PC-9 (cell line): ENCODE measurements around the gene MIER2. TPM values are rescaled to one million over a fixed set of nuclear protein-coding genes. Genes with fewer than 3 reads are reported as not detected.

Experiments used
- BruUV-seq: library from RNA; stranded (reverse); fragments of 400-500 nt; replicated peaks from 2 replicates; lab custom pipeline; 2021; lab: Mats Ljungman, UMichigan
- CTCF ChIA-PET: fragments of 300-600 bp; sonication (Branson Sonifier 250); formaldehyde crosslinking; loops from one replicate; lab custom pipeline; 2022; ENCODE audit warnings: antibody characterized with exemption; lab: Charles Lee
- POLR2A ChIA-PET: fragments of 300-600 bp; sonication (Branson Sonifier 250); formaldehyde crosslinking; loops from one replicate; lab custom pipeline; 2022; ENCODE audit warnings: antibody characterized with exemption; ENCODE audit not compliant: unreplicated experiment; lab: Charles Lee
- DNase-seq, 2 experiments: peaks; one replicate each; pipeline versions ENCODE4 v3.0.0 to v3.0.0-alpha.2; 2015 to 2022; ENCODE audit warnings: mixed read lengths in 1 of 2
- H2AFZ ChIP-seq: fragments of 200-600 bp; sonication (generic); 2 replicates; pipeline ENCODE4 v1.8.1; 2017; ENCODE audit warnings: antibody characterized with exemption
- H3F3A ChIP-seq: fragments of 200-600 bp; sonication (generic); 2 replicates; pipeline ENCODE4 v1.8.1; 2017; ENCODE audit warnings: antibody characterized with exemption, mild to moderate bottlenecking, low read depth; ENCODE audit not compliant: insufficient read depth
- H3K27ac ChIP-seq: fragments of 200-600 bp; sonication (generic); 2 replicates; pipeline ENCODE4 v1.6.1; 2016; ENCODE audit warnings: mixed run types
- H3K27me3 ChIP-seq: fragments of 200-600 bp; sonication (generic); 2 replicates; pipeline ENCODE4 v1.6.1; 2016; ENCODE audit warnings: low read depth, mixed run types; ENCODE audit not compliant: insufficient read depth
- H3K36me3 ChIP-seq: fragments of 200-600 bp; sonication (generic); 2 replicates; pipeline ENCODE4 v1.6.1; 2016; ENCODE audit warnings: low read depth, mixed run types
- H3K4me1 ChIP-seq: fragments of 200-600 bp; sonication (generic); replicated peaks from 2 replicates; pipeline ENCODE4 v1.6.1; 2016; ENCODE audit warnings: mixed run types; ENCODE audit not compliant: insufficient read depth
- H3K4me2 ChIP-seq: fragments of 200-600 bp; sonication (generic); 2 replicates; pipeline ENCODE4 v1.6.1; 2017; ENCODE audit warnings: mixed run types
- H3K4me3 ChIP-seq: fragments of 200-600 bp; sonication (generic); 2 replicates; pipeline ENCODE4 v1.6.1; 2016; ENCODE audit warnings: mixed run types
- H3K79me2 ChIP-seq: fragments of 200-600 bp; sonication (generic); 2 replicates; pipeline ENCODE4 v1.6.1; 2017; ENCODE audit warnings: low read depth, mixed run types
- H3K9me2 ChIP-seq: fragments of 200-600 bp; sonication (generic); 2 replicates; pipeline ENCODE4 v1.8.1; 2017; ENCODE audit warnings: mild to moderate bottlenecking; ENCODE audit not compliant: insufficient read depth
- H3K9me3 ChIP-seq: fragments of 200-600 bp; sonication (generic); 2 replicates; pipeline ENCODE4 v1.8.1; 2016; ENCODE audit warnings: low read depth; ENCODE audit not compliant: insufficient read depth
- H4K20me1 ChIP-seq: fragments of 200-600 bp; sonication (generic); 2 replicates; pipeline ENCODE4 v1.8.1; 2017; ENCODE audit not compliant: insufficient read depth
- CTCF ChIP-seq: fragments of 200-600 bp; sonication (generic); conservative IDR thresholded peaks from 2 replicates; pipeline ENCODE4 v1.6.1; 2017; ENCODE audit warnings: mixed run types, antibody characterized with exemption, mild to moderate bottlenecking, moderate library complexity
- EZH2 ChIP-seq: fragments of 200-600 bp; sonication (generic); IDR thresholded peaks from 2 replicates; pipeline ENCODE4 v1.8.0; 2017; ENCODE audit warnings: antibody characterized with exemption, low read depth
- intact Hi-C: fragments of 100-400 bp; cut with micrococcal nuclease; formaldehyde crosslinking; loops from one replicate; pipeline ENCODE4 v1.10.0; 2022; ENCODE audit not compliant: unreplicated experiment
- total RNA-seq: library from RNA; stranded (reverse); gene quantifications from 2 replicates; pipeline ENCODE4 v1.2.3, GENCODE V29; 2021

The MIER2 gene
- total RNA-seq, 1 experiment from 2014 or later, result 25.2 TPM

- Histone ChIP-seq H3K27me3 (no peaks in the 10 kb centered on the region), H3K4me2 (peak overlapping the region; percentile 80; the same call in 1 of the 2 replicates), H2AFZ (no peak overlapping the region), H3K9me2 (no peaks in the 10 kb centered on the region), H3K4me1 (peaks cover 22% of the 10 kb centered on the region), H4K20me1 (peaks cover 42% of the 10 kb centered on the region), H3K36me3 (peaks cover 13% of the 10 kb centered on the region; the same call in 1 of the 2 replicates), H3K27ac (no peak overlapping the region), H3K4me3 (no peak overlapping the region), H3F3A (no peaks in the 10 kb centered on the region), H3K9me3 (no peaks in the 10 kb centered on the region), H3K79me2 (peaks cover 71% of the 10 kb centered on the region)
- CTCF ChIA-PET, result no interaction called here
- BruUV-seq, result no TSS peak
- POLR2A ChIA-PET, result no interaction called here
- DNase-seq, result no peak
- no peak for TF ChIP-seq EZH2
- no peak for TF ChIP-seq CTCF
- intact Hi-C loops, result no loop called here
Observed at GRCh38 chr19:341386-342127, 3.0 kb downstream of the MIER2 start.

GRCh38 chr19:340620-341385 lies 3.8 kb downstream of the MIER2 start:
- no TSS peak for BruUV-seq
- no peaks in the 10 kb centered on the region for H3K9me3 ChIP-seq
- no peak overlapping the region for H3K27ac ChIP-seq
- intact Hi-C loops, result no loop called here
- H4K20me1 ChIP-seq, result peaks cover 49% of the 10 kb centered on the region
- no peak overlapping the region for H3K4me3 ChIP-seq
- H3K27me3 ChIP-seq, result no peaks in the 10 kb centered on the region
- no peaks in the 10 kb centered on the region for H3F3A ChIP-seq
- H2AFZ ChIP-seq, result no peak overlapping the region
- peaks cover 22% of the 10 kb centered on the region for H3K4me1 ChIP-seq
- POLR2A ChIA-PET, result no interaction called here
- no peak for DNase-seq
- TF ChIP-seq EZH2 (no peak), CTCF (no peak)
- H3K9me2 ChIP-seq, result no peaks in the 10 kb centered on the region
- CTCF ChIA-PET, result no interaction called here
- H3K4me2 ChIP-seq, result no peak overlapping the region
- H3K79me2 ChIP-seq, result peaks cover 71% of the 10 kb centered on the region
- H3K36me3 ChIP-seq, result peaks cover 13% of the 10 kb centered on the region; the same call in 1 of the 2 replicates

- no peak for TF ChIP-seq EZH2
- no peak for TF ChIP-seq CTCF
- DNase-seq, result no peak
- H3K9me2 ChIP-seq, result no peaks in the 10 kb centered on the region
- H3K4me3 ChIP-seq, result no peak overlapping the region
- H3K36me3 ChIP-seq, result peaks cover 13% of the 10 kb centered on the region; the same call in 1 of the 2 replicates
- no peaks in the 10 kb centered on the region for H3F3A ChIP-seq
- intact Hi-C loops, result no loop called here
- no peak overlapping the region for H3K4me2 ChIP-seq
- no peaks in the 10 kb centered on the region for H3K9me3 ChIP-seq
- H3K4me1 ChIP-seq, result peaks cover 22% of the 10 kb centered on the region
- peaks cover 71% of the 10 kb centered on the region for H3K79me2 ChIP-seq
- ChIA-PET POLR2A (no interaction called here), CTCF (no interaction called here)
- H3K27ac ChIP-seq, result no peak overlapping the region
- H4K20me1 ChIP-seq, result peaks cover 51% of the 10 kb centered on the region
- no TSS peak for BruUV-seq
- H3K27me3 ChIP-seq, result no peaks in the 10 kb centered on the region
- no peak overlapping the region for H2AFZ ChIP-seq
Observed at GRCh38 chr19:339262-339887, 5.2 kb downstream of the MIER2 start.
